AG09309 (cell line): Measurements from ENCODE around the gene HEBP2.

Experiments used
- DNase-seq: peaks from one replicate; pipeline ENCODE4 v3.0.0-alpha.2; 2010; ENCODE audit warnings: low read depth
- H3K4me3 ChIP-seq: 2 replicates; pipeline ENCODE4 v1.5.1; 2011; ENCODE audit warnings: mild to moderate bottlenecking, low read depth, low read length, moderate library complexity; ENCODE audit not compliant: control insufficient read depth
- TF ChIP-seq, protein P1 (sequence below): IDR thresholded peaks from 2 replicates; pipeline ENCODE4 v1.5.1; 2011; ENCODE audit warnings: mild to moderate bottlenecking, low read depth, low read length, inconsistent platforms; ENCODE audit not compliant: insufficient read depth, control insufficient read depth; ENCODE audit errors: missing control alignments

The HEBP2 gene

DNA sequence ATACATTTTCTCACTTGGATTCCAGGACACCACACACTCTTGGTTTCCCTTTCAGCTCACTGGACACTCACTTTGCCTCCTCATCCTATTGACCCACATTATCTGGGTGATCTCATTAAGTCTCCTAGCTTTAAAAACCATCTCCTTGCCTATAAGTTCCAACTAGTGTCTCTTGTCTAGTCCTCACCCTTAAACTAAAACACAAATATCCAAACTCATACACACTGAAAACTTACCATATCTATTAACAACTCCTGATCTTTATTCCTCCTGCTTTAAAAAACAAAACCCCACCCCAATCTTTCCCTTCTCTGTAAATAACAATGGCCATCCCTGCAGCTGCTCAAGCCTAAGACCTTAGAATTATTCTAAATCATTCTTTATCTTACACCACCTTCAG, 29.8 kb upstream of the HEBP2 start:
- no peak for DNase-seq
- TF ChIP-seq, protein P1, sequence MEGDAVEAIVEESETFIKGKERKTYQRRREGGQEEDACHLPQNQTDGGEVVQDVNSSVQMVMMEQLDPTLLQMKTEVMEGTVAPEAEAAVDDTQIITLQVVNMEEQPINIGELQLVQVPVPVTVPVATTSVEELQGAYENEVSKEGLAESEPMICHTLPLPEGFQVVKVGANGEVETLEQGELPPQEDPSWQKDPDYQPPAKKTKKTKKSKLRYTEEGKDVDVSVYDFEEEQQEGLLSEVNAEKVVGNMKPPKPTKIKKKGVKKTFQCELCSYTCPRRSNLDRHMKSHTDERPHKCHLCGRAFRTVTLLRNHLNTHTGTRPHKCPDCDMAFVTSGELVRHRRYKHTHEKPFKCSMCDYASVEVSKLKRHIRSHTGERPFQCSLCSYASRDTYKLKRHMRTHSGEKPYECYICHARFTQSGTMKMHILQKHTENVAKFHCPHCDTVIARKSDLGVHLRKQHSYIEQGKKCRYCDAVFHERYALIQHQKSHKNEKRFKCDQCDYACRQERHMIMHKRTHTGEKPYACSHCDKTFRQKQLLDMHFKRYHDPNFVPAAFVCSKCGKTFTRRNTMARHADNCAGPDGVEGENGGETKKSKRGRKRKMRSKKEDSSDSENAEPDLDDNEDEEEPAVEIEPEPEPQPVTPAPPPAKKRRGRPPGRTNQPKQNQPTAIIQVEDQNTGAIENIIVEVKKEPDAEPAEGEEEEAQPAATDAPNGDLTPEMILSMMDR: no peak
- no peak overlapping the region for H3K4me3 ChIP-seq

DNA sequence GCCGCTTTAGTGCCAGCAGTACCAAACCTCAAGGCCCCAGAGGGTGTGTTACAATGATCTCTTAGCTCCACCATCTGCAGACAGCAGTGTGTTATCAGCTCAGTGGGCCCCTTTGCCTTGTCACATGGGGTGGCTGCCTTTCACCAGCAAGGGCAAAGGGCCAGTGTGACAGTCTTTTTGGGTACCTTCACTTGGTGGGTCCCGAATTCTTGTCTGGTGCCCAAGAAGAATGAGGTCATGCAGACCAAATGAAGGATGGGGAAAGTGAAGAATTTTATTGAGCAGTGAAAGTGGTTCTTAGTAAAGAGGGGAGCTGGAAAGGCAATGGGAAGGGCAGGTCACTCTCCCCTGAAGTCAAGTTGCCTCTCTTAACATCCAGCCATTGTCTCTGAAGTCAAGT, 29.2 kb upstream of the HEBP2 start:
- DNase-seq: no peak
- TF ChIP-seq, protein P1: no peak
- no peak overlapping the region for H3K4me3 ChIP-seq

DNA sequence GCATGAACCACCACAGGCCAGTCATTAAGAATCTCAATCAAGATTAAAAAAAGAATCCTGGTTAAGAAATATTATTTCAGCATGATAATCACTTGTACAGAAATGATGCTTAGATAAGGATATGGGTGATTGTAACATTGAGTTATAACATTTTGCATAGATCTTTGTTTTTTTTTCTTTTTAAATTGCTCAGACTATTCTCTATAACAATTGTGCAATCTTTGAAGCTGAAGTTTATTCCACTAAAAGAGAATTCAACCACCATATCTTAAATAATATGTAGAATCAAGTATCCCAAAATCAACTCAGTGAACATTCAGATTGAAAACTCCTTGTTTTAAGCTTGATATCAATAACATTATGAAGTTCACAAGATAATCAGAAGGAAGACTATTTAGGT, 27.0 kb upstream of the HEBP2 start:
- no peak for DNase-seq
- no peak overlapping the region for H3K4me3 ChIP-seq
- TF ChIP-seq, protein P1: no peak

DNA sequence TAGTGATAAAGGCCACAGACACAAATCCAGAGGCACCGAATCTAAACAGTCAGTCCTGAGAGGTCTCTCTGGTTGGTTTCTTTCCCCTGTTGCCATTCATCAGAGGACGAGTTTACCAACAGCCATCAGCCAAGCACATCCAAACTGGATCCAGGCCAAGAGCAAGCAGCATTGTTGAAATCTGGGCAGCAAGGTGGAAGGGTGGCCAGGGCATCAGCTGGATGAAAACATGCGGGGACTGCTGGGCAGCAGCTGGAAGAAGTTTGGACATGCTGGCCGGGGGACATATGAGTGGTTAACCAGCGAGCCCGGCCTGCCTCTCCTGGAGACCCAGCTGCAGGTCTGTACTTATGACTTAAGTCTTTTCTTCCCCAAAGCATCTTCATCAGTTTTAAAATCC, 26.2 kb upstream of the HEBP2 start, which contains the start of gene SMIM28:
SMIM28 (plus strand) TSS at position 62 of the 400 bp plus-strand sequence; CDS start at position 230, 168 bp downstream.
- TF ChIP-seq, protein P1: no peak
- no peak for DNase-seq

DNA sequence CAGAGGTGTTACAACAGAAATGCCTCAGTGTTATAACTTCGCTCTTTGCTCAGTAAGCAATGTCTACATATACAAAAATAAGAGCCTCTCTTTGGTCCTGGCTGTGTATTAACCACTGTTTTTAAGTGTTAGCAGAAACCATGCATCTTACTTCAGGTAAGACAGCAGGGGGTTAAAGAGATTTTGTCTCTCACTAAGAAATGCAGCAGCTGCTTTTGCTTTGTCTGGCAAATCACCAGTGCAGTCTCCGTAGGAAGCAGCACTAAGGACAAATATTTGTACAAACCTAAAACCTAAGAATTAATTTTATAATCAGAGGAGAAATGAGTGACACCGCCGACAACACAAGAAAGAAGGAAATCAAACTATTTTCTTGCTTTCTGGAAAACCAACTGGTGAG, 25.6 kb upstream of the HEBP2 start:
- TF ChIP-seq, protein P1: no peak
- H3K4me3 ChIP-seq: no peak overlapping the region
- no peak for DNase-seq

More for the DNA sequence above, 26.2 kb upstream of the HEBP2 start, which contains the start of gene SMIM28:
- H3K4me3 ChIP-seq: no peak within 1 kb of the TSS

DNA sequence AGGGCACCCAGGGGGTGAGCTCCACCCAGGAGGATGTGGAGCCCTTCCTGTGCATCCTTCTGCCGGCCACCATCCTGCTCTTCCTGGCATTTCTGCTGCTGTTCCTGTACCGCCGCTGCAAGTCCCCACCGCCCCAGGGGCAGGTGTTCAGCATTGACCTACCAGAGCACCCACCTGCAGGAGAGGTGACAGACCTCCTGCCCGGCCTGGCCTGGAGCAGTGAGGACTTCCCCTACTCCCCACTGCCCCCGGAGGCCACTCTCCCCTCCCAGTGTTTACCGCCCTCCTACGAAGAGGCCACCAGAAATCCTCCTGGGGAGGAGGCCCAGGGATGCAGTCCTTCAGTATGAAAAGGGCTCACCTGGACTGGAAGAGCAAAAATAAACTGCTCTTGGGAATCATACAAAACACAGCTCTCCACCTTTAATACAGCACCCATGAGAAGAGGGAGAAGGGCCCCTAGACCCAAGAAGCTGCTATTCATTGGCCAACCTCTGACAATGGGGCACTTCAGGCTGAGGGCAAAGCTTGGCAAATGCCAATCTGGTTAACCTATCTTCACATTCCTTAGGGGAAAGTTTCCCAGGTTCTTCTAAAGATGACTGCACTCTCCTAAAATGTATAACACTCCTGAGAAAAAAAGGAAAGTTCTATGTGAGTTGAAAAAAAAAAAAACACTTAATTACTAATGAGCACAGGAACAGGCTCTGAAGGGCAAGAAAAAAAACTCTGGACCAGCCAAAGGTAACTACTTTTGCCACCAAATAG, 21.3 kb upstream of the HEBP2 start:
- TF ChIP-seq, protein P1: no peak
- no peak overlapping the region for H3K4me3 ChIP-seq
- no peak for DNase-seq
